Pancreas (tissue), 10 donors: ENCODE measurements around the gene PIM1. TPM values are rescaled to one million over a fixed set of nuclear protein-coding genes. Genes with fewer than 3 reads are reported as not detected.
"Not testable (repeated sequence)": the region's sequence is repeated elsewhere in the genome, so short reads cannot be mapped to it uniquely, and the experiment has no call there.

ENCODE experiments used
- ATAC-seq, 4 donors: fragments of 200-7000 bp; cut with Tn5 transposase; one replicate each; pipeline versions ENCODE4 v1.8.0 to v1.9.1; 2020; ENCODE audit warnings: mild to moderate bottlenecking in 4 of 4, moderate library complexity in 4 of 4
- DNase-seq, 6 donors: peaks; one replicate each; pipeline ENCODE4 v3.0.0-alpha.2; 2020
- FAIRE-seq: peaks from 2 replicates; lab custom pipeline; 2012; peaks lifted over from hg19 to GRCh38; lab: Jason Lieb, UNC
- H3K27ac ChIP-seq, 4 donors: fragments of 200-600 bp; sonication (generic); 1 replicate in 3 of 4; 2 replicates in 1 of 4; pipeline versions ENCODE4 v1.5.0 to v1.8.0; 2020
- H3K27me3 ChIP-seq, 4 donors: fragments of 200-600 bp; one replicate each; pipeline ENCODE4 v1.8.0; 2021
- H3K36me3 ChIP-seq, 3 donors: fragments of 200-600 bp; sonication (generic) in 1 of 3; one replicate each; pipeline versions ENCODE4 v1.5.0 to v1.8.0; 2020 to 2021
- H3K4me1 ChIP-seq, 3 donors: fragments of 200-600 bp; one replicate each; pipeline ENCODE4 v1.8.0; 2021
- H3K4me3 ChIP-seq, 4 donors: fragments of 200-600 bp; sonication (generic) in 2 of 4; one replicate each; pipeline versions ENCODE4 v1.5.0 to v1.8.0; 2020 to 2021
- H3K9me3 ChIP-seq, 4 donors: fragments of 200-600 bp; one replicate each; pipeline ENCODE4 v1.8.0; 2021
- CTCF ChIP-seq, 4 donors: fragments of 200-600 bp; sonication (generic) in 3 of 4; IDR thresholded peaks; one replicate each; pipeline versions ENCODE4 v1.5.0 to v1.8.0; 2021; ENCODE audit warnings: antibody characterized with exemption in 4 of 4
- WGBS, 2 donors: extraction: QIAGEN DNeasy Blood & Tissue Kit; methylation state at CpG; one replicate each; pipeline ENCODE4 v1.1.7; 2013; 5-methylcytosine and 5-hydroxymethylcytosine counted together
- intact Hi-C, 3 donors: fragments of 100-400 bp; cut with DNase I; formaldehyde crosslinking; loops; one replicate each; pipeline versions ENCODE4 v1.11.1 to v1.14.2; 2022
- polyA plus RNA-seq, 2 donors: library from polyadenylated mRNA; stranded (reverse); fragments of 200-250 nt; gene quantifications; one replicate each; pipeline ENCODE4 v1.2.3, GENCODE V29; 2013
- total RNA-seq, 6 donors: library from RNA; stranded (reverse); fragmentation: NEBNext Ultra II Directional in 4 of 6; extraction: Animal tissue kit (Norgen Biotek cat#: 25700) in 4 of 6; gene quantifications; one replicate each; pipeline versions ENCODE4 v1.2.1 to v1.2.4, GENCODE V29; 2021 to 2023
- donor health status: healthy with polysubstance abuse.
- donor health status: DM: no; HTN: no; CAD: no; lungs with moderate emphysema.
- donor health status: DM: no; HTN: no; CAD: no.
- donor health status: control.
- donor health status: control.
- donor health status: Bipolar disorder and iron deficiency.
- donor health status: DM: yes; HTN: yes; CAD: no.
- donor health status: DM: no; HTN: no; CAD: no.
- donor health status: DM: no; HTN: no; CAD: no.
- donor health status: DM: yes; HTN: yes; CAD: no.

Gene PIM1
- total and polyA plus RNA-seq, 8 donors = 7.5 to 25.3 (median 14.1) TPM

GRCh38 chr6:37177077-37177934 is 7.4 kb downstream of the PIM1 start:
- Histone ChIP-seq H3K36me3 (peaks cover 0 to 29% (median 15%) of the 10 kb centered on the region in 3 donors), H3K27ac (no peak overlapping the region), H3K4me1 (peaks cover 0 to 9% (median 6%) of the 10 kb centered on the region in 3 donors), H3K27me3 (no peaks in the 10 kb centered on the region), H3K9me3 (no peaks in the 10 kb centered on the region), H3K4me3 (no peak overlapping the region)
- 54 to 59% methylated on average over 10 of the region's 10 CpGs for WGBS, 2 donors
- TF ChIP-seq CTCF (IDR thresholded peaks at IDR 0.05) = no peak
- ATAC-seq (no peak), FAIRE-seq (no peak), DNase-seq (no peak)
- intact Hi-C loops = loop anchor here in 1 of 3 donors (10.0 kb wide), 1 partner anchor 153 kb away; no protein-coding TSS in a partner anchor

- intact Hi-C loops = loop anchor here in 1 of 3 donors (10.0 kb wide), 1 partner anchor 153 kb away; no protein-coding TSS in a partner anchor
- DNase-seq = no peak
- Histone ChIP-seq H3K27ac (no peak overlapping the region), H3K36me3 (peaks cover 0 to 26% (median 14%) of the 10 kb centered on the region in 3 donors), H3K27me3 (no peaks in the 10 kb centered on the region), H3K9me3 (no peaks in the 10 kb centered on the region), H3K4me3 (no peak overlapping the region), H3K4me1 (peaks cover 0 to 4% (median 0%) of the 10 kb centered on the region in 3 donors)
- WGBS, 2 donors = 80 to 85% methylated on average over 8 of the region's 8 CpGs
- TF ChIP-seq CTCF (IDR thresholded peaks at IDR 0.05) = no peak
- no peak for ATAC-seq
- FAIRE-seq = no peak
Observed at GRCh38 chr6:37177935-37178517, 8.1 kb downstream of the PIM1 start.

GRCh38 chr6:37180075-37180474 is 10.1 kb downstream of the PIM1 start:
- Histone ChIP-seq H3K4me3 (no peak overlapping the region), H3K27me3 (no peaks in the 10 kb centered on the region), H3K27ac (no peak overlapping the region), H3K36me3 (peaks cover 0 to 6% (median 0%) of the 10 kb centered on the region in 3 donors), H3K9me3 (no peaks in the 10 kb centered on the region), H3K4me1 (no peaks in the 10 kb centered on the region)
- no peak for DNase-seq
- ATAC-seq = no peak
- TF ChIP-seq CTCF (IDR thresholded peaks at IDR 0.05) = no peak
- FAIRE-seq = no peak
- 86 to 87% methylated on average over 2 of the region's 2 CpGs for WGBS, 2 donors
- intact Hi-C loops = no loop called here

GRCh38 chr6:37180610-37181009 is 10.7 kb downstream of the PIM1 start:
- H3K9me3 ChIP-seq, DNase-seq, intact Hi-C loops, H3K36me3 ChIP-seq, H3K27me3 ChIP-seq, H3K4me1 ChIP-seq, FAIRE-seq, ATAC-seq, H3K4me3 ChIP-seq, H3K27ac ChIP-seq: not testable (repeated sequence)
- 92 to 98% methylated on average over 4 of the region's 4 CpGs for WGBS, 2 donors

GRCh38 chr6:37182736-37183590 is 13.0 kb downstream of the PIM1 start:
- no peaks in the 10 kb centered on the region for H3K4me1 ChIP-seq
- no peaks in the 10 kb centered on the region for H3K9me3 ChIP-seq
- ATAC-seq (peak in 3 of 4 donors; percentile 47 to 79 (median 77)), DNase-seq (peak in 1 of 6 donors; percentile 37), FAIRE-seq (no peak)
- 75 to 76% methylated on average over 8 of the region's 8 CpGs for WGBS, 2 donors
- H3K27ac ChIP-seq = peak overlapping the region in 1 of 4 donors; percentile 12
- no peak for TF ChIP-seq CTCF (IDR thresholded peaks at IDR 0.05)
- no peak overlapping the region for H3K4me3 ChIP-seq
- H3K36me3 ChIP-seq = no peaks in the 10 kb centered on the region
- intact Hi-C loops = no loop called here
- no peaks in the 10 kb centered on the region for H3K27me3 ChIP-seq

- H3K4me1 ChIP-seq, H3K27me3 ChIP-seq, H3K4me3 ChIP-seq, intact Hi-C loops, H3K27ac ChIP-seq, H3K9me3 ChIP-seq, FAIRE-seq, DNase-seq, H3K36me3 ChIP-seq: not testable (repeated sequence)
- WGBS, 2 donors = 73 to 82% methylated on average over 6 of the region's 6 CpGs
- ATAC-seq = peak in 1 of 4 donors; percentile 31
Observed at GRCh38 chr6:37185949-37186720, 16.2 kb downstream of the PIM1 start.
